Erythroblast (primary cell): ENCODE data around the gene DGKI.

Experiments used
- DNase-seq, 2 experiments: peaks; one replicate each; lab custom pipeline; 2025; lab: John Stamatoyannopoulos, UW
- GATA1 ChIP-seq: IDR thresholded peaks from 2 replicates; pipeline ENCODE4 v1.6.1; 2011; ENCODE audit warnings: low read depth, mild to moderate bottlenecking, control low read depth, low read length, moderate library complexity
- POLR2A ChIP-seq: IDR thresholded peaks from 2 replicates; pipeline ENCODE4 v1.6.1; 2011; ENCODE audit warnings: mild to moderate bottlenecking, low read length

The DGKI gene

GRCh38 chr7:137399827-137400823 is 446.6 kb downstream of the DGKI start:
- no peak for DNase-seq
- TF ChIP-seq GATA1 (no peak), POLR2A (no peak)

GRCh38 chr7:137396051-137396450 is 450.7 kb downstream of the DGKI start:
- TF ChIP-seq GATA1 (no peak), POLR2A (no peak)
- no peak for DNase-seq

GRCh38 chr7:137395420-137395819 is 451.4 kb downstream of the DGKI start:
- TF ChIP-seq GATA1 (no peak), POLR2A (no peak)
- no peak for DNase-seq

- DNase-seq, result no peak
- TF ChIP-seq GATA1, result no peak
- TF ChIP-seq POLR2A, result no peak
These were observed 453.2 kb downstream of the DGKI start for GRCh38 chr7:137393570-137393969.

GRCh38 chr7:137390076-137390475 is 456.7 kb downstream of the DGKI start:
- TF ChIP-seq POLR2A (no peak), GATA1 (no peak)
- no peak for DNase-seq

- DNase-seq, result no peak
- TF ChIP-seq GATA1 (no peak), POLR2A (no peak)
These were observed 457.9 kb downstream of the DGKI start for GRCh38 chr7:137388916-137389315.

GRCh38 chr7:137386966-137387365 is 459.8 kb downstream of the DGKI start:
- no peak for TF ChIP-seq GATA1
- no peak for DNase-seq

GRCh38 chr7:137381045-137381444 is 465.7 kb downstream of the DGKI start:
- TF ChIP-seq GATA1 (no peak), POLR2A (no peak)
- no peak for DNase-seq

- TF ChIP-seq GATA1 (no peak), POLR2A (no peak)
- no peak for DNase-seq
These were observed 473.3 kb downstream of the DGKI start for GRCh38 chr7:137373507-137373906.

GRCh38 chr7:137371616-137372015 is 475.2 kb downstream of the DGKI start:
- TF ChIP-seq POLR2A, result no peak
- no peak for TF ChIP-seq GATA1
- DNase-seq, result no peak

GRCh38 chr7:137366995-137367394 is 479.8 kb downstream of the DGKI start:
- no peak for DNase-seq
- TF ChIP-seq POLR2A, result no peak
- no peak for TF ChIP-seq GATA1

- TF ChIP-seq POLR2A, result no peak
- TF ChIP-seq GATA1, result no peak
- DNase-seq, result no peak
These were observed 483.1 kb downstream of the DGKI start for GRCh38 chr7:137363683-137364082.

GRCh38 chr7:137360087-137360679 is 486.6 kb downstream of the DGKI start:
- DNase-seq, result peak; percentile 2 to 4
- TF ChIP-seq POLR2A (no peak), GATA1 (no peak)

- DNase-seq, result no peak
- no peak for TF ChIP-seq GATA1
- TF ChIP-seq POLR2A, result no peak
These were observed 491.8 kb downstream of the DGKI start for GRCh38 chr7:137354961-137355360.

GRCh38 chr7:137354396-137354795 is 492.4 kb downstream of the DGKI start:
- no peak for TF ChIP-seq POLR2A
- no peak for TF ChIP-seq GATA1
- DNase-seq, result no peak
